Measurements from ENCODE around the gene DNAJA2.

DNA sequence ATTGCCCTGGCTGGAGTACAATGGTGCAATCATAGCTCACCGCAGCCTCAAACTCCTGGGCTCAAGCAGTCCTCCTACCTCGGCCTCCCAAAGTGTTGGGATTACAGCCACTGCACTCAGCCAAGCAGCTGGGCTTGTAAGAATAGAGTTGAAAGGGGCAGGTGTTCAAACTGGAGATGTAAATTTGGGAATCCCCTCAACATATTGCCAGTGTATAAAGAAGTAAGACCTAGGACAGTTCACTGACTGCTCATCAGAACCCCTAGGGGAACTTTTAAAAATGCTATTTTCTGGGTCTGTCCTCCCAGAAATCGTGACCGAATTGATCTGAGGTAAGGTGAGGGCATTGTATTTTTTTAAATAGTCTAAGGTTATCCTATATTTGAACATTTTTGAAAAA is 8.9 kb upstream of the DNAJA2 start:
- TF ChIP-seq, protein P1, sequence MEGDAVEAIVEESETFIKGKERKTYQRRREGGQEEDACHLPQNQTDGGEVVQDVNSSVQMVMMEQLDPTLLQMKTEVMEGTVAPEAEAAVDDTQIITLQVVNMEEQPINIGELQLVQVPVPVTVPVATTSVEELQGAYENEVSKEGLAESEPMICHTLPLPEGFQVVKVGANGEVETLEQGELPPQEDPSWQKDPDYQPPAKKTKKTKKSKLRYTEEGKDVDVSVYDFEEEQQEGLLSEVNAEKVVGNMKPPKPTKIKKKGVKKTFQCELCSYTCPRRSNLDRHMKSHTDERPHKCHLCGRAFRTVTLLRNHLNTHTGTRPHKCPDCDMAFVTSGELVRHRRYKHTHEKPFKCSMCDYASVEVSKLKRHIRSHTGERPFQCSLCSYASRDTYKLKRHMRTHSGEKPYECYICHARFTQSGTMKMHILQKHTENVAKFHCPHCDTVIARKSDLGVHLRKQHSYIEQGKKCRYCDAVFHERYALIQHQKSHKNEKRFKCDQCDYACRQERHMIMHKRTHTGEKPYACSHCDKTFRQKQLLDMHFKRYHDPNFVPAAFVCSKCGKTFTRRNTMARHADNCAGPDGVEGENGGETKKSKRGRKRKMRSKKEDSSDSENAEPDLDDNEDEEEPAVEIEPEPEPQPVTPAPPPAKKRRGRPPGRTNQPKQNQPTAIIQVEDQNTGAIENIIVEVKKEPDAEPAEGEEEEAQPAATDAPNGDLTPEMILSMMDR (conservative IDR thresholded peaks at IDR 0.05; ENCODE audit: low read length), result no peak
- TF ChIP-seq EZH2phosphoT487 (IDR thresholded peaks at IDR 0.05; ENCODE audit: borderline replicate concordance), result no peak

All from Loucy (cell line).